Measurements from ENCODE around the gene TMTC2.

TMTC2 gene

DNA sequence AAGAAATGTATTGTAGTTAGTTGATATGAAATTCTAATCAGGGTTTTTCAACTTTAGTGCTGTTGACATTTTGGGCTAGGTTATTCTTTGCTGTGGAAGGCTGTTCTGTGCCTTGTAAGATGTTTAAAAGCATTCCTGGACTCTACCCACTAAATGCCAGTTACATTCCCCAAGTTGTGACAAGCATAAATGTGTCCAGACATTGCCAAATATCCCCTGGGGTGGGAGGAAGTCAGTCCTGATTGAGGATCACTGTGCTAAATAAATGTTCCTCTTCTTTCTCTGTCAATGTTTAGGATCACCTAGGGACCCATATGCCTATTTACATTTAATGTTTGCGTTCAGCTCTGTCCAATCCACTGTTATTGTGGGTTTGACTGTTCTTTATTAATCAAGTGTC is 268.3 kb downstream of the TMTC2 start:
- Histone ChIP-seq H3K4me3 (ENCODE audit: low read length) (no peak overlapping the region), H3K36me3 (ENCODE audit: insufficient read depth, low read length) (no peaks in the 10 kb centered on the region), H3K4me1 (ENCODE audit: insufficient read depth, low read length) (peaks cover 6% of the 10 kb centered on the region), H2AFZ (ENCODE audit: low read depth, low read length) (no peak overlapping the region), H3K9me3 (ENCODE audit: low read length) (no peaks in the 10 kb centered on the region), H3K27me3 (ENCODE audit: insufficient read depth, low read length) (no peaks in the 10 kb centered on the region)

DNA sequence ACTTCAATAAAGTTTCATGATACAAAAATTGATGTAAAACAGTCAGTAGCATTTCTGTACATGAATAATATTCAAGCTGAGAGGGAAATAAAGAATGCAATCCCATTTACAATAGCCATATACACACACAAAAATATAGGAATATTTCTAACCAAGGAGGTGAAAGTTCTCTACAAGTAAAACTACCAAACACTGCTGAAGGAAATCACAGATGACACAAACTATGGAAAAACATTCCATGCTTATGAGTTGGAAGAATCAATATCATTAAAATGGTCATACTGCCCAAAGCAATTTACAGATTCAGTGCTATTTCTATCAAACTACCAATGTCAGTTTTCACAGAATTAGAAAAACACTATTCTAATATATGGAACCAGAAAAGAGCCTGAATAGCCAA is 272.3 kb downstream of the TMTC2 start:
- Histone ChIP-seq H3K4me1 (ENCODE audit: insufficient read depth, low read length) (peaks cover 9% of the 10 kb centered on the region), H3K27me3 (ENCODE audit: insufficient read depth, low read length) (no peaks in the 10 kb centered on the region)

GRCh38 chr12:82959821-82960220 is 273.1 kb downstream of the TMTC2 start:
- no peaks in the 10 kb centered on the region for H3K36me3 ChIP-seq (ENCODE audit: insufficient read depth, low read length)
- H3K27me3 ChIP-seq (ENCODE audit: insufficient read depth, low read length), result no peaks in the 10 kb centered on the region
- no peaks in the 10 kb centered on the region for H3K9me3 ChIP-seq (ENCODE audit: low read length)
- H3K4me1 ChIP-seq (ENCODE audit: insufficient read depth, low read length), result peaks cover 12% of the 10 kb centered on the region
- H3K4me3 ChIP-seq (ENCODE audit: low read length), result no peak overlapping the region
- no peak overlapping the region for H2AFZ ChIP-seq (ENCODE audit: low read depth, low read length)

More for the DNA sequence above, 272.3 kb downstream of the TMTC2 start:
- H3K36me3 ChIP-seq (ENCODE audit: insufficient read depth, low read length), result no peaks in the 10 kb centered on the region
- H2AFZ ChIP-seq (ENCODE audit: low read depth, low read length), result no peak overlapping the region
- H3K4me3 ChIP-seq (ENCODE audit: low read length), result no peak overlapping the region
- no peaks in the 10 kb centered on the region for H3K9me3 ChIP-seq (ENCODE audit: low read length)

DNA sequence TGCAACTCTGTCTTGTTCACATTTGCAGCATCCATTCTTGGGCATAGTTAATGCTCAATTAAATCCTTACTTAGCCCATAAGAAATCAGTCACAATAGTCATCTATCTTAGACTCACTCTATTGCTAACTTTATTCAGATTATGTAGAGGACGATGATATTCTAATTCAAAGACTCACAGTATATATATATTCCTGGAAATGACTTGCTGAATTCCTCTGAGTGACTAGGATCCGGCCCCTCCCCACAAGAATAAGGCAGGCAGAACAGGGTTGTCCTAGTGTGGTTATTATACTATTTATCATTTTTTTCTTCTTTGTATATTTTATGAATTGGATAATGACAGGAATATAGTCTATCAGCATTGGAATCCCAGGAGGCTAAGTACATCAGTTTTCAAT is 275.1 kb downstream of the TMTC2 start:
- Histone ChIP-seq H3K36me3 (ENCODE audit: insufficient read depth, low read length) (peaks cover 6% of the 10 kb centered on the region), H3K4me3 (ENCODE audit: low read length) (no peak overlapping the region), H3K4me1 (ENCODE audit: insufficient read depth, low read length) (peaks cover 10% of the 10 kb centered on the region), H3K9me3 (ENCODE audit: low read length) (no peaks in the 10 kb centered on the region), H3K27me3 (ENCODE audit: insufficient read depth, low read length) (no peaks in the 10 kb centered on the region), H2AFZ (ENCODE audit: low read depth, low read length) (no peak overlapping the region)

- H2AFZ ChIP-seq (ENCODE audit: low read depth, low read length), result no peak overlapping the region
- peaks cover 15% of the 10 kb centered on the region for H3K36me3 ChIP-seq (ENCODE audit: insufficient read depth, low read length)
- no peaks in the 10 kb centered on the region for H3K27me3 ChIP-seq (ENCODE audit: insufficient read depth, low read length)
- H3K4me3 ChIP-seq (ENCODE audit: low read length), result no peak overlapping the region
- peaks cover 10% of the 10 kb centered on the region for H3K4me1 ChIP-seq (ENCODE audit: insufficient read depth, low read length)
- H3K9me3 ChIP-seq (ENCODE audit: low read length), result no peaks in the 10 kb centered on the region
Observed at GRCh38 chr12:82963956-82964355, 277.2 kb downstream of the TMTC2 start.

DNA sequence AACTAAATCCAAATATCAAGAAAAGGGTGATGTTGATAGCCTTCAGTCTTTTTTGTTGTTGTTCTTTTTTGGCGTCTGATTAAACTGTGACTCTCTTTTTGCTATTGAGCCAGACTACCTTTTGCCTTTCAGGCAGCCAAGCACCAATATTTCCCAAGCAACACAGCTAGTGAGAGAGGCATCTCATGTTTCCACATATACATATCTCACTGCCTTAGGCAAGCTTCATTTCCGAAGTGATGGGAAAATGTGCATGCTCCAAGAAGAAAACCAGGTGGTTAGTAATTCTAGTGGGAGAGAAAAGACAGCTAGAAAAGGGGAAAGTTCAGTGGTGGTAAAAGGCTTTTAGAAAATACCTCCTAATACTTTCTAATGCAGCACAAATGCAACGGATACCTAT is 277.7 kb downstream of the TMTC2 start:
- Histone ChIP-seq H3K4me3 (ENCODE audit: low read length) (no peak overlapping the region), H2AFZ (ENCODE audit: low read depth, low read length) (no peak overlapping the region), H3K27me3 (ENCODE audit: insufficient read depth, low read length) (no peaks in the 10 kb centered on the region), H3K9me3 (ENCODE audit: low read length) (no peaks in the 10 kb centered on the region), H3K4me1 (ENCODE audit: insufficient read depth, low read length) (peaks cover 10% of the 10 kb centered on the region), H3K36me3 (ENCODE audit: insufficient read depth, low read length) (peaks cover 15% of the 10 kb centered on the region)

DNA sequence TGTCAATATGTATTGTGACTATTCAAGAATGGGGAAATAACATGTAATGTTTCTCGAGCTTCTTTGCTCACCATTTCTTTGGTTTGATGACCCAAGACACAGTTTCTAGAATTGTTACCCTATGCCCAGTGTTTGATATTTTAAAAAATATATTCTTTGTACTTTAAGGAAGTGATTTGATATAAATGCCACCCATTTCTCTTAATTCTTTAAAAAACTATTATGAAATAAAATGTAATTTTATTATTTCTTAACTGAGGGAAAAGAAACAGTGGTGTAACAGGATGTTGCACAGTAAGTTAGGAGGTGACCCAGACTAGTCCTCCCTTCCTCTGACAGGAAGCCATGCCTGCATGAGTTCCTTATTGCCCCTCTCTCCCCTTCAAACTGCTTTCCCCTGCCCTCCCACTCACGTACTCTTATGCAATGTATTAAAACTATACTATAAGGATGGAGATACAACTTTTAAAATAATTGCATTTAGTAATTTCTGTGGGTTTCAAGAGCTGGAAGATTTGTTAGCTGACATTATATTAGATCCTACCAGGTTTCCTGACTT is 279.4 kb downstream of the TMTC2 start:
- Histone ChIP-seq H3K27me3 (ENCODE audit: insufficient read depth, low read length) (no peaks in the 10 kb centered on the region), H3K4me1 (ENCODE audit: insufficient read depth, low read length) (peaks cover 10% of the 10 kb centered on the region), H2AFZ (ENCODE audit: low read depth, low read length) (no peak overlapping the region), H3K4me3 (ENCODE audit: low read length) (no peak overlapping the region), H3K36me3 (ENCODE audit: insufficient read depth, low read length) (peaks cover 16% of the 10 kb centered on the region), H3K9me3 (ENCODE audit: low read length) (no peaks in the 10 kb centered on the region)

- H3K27me3 ChIP-seq (ENCODE audit: insufficient read depth, low read length), result no peaks in the 10 kb centered on the region
- H3K9me3 ChIP-seq (ENCODE audit: low read length), result no peaks in the 10 kb centered on the region
- H3K4me3 ChIP-seq (ENCODE audit: low read length), result no peak overlapping the region
- H2AFZ ChIP-seq (ENCODE audit: low read depth, low read length), result no peak overlapping the region
- peaks cover 16% of the 10 kb centered on the region for H3K36me3 ChIP-seq (ENCODE audit: insufficient read depth, low read length)
- H3K4me1 ChIP-seq (ENCODE audit: insufficient read depth, low read length), result peaks cover 9% of the 10 kb centered on the region
Observed at GRCh38 chr12:82968631-82969367, 282.1 kb downstream of the TMTC2 start.

- peaks cover 14% of the 10 kb centered on the region for H3K36me3 ChIP-seq (ENCODE audit: insufficient read depth, low read length)
- H3K9me3 ChIP-seq (ENCODE audit: low read length), result no peaks in the 10 kb centered on the region
- H2AFZ ChIP-seq (ENCODE audit: low read depth, low read length), result no peak overlapping the region
- no peaks in the 10 kb centered on the region for H3K27me3 ChIP-seq (ENCODE audit: insufficient read depth, low read length)
- H3K4me3 ChIP-seq (ENCODE audit: low read length), result no peak overlapping the region
- H3K4me1 ChIP-seq (ENCODE audit: insufficient read depth, low read length), result no peaks in the 10 kb centered on the region
Observed at GRCh38 chr12:82970614-82971013, 283.9 kb downstream of the TMTC2 start.

- no peaks in the 10 kb centered on the region for H3K27me3 ChIP-seq (ENCODE audit: insufficient read depth, low read length)
- no peak overlapping the region for H2AFZ ChIP-seq (ENCODE audit: low read depth, low read length)
- H3K4me3 ChIP-seq (ENCODE audit: low read length), result no peak overlapping the region
- H3K9me3 ChIP-seq (ENCODE audit: low read length), result no peaks in the 10 kb centered on the region
- H3K4me1 ChIP-seq (ENCODE audit: insufficient read depth, low read length), result no peaks in the 10 kb centered on the region
- peaks cover 12% of the 10 kb centered on the region for H3K36me3 ChIP-seq (ENCODE audit: insufficient read depth, low read length)
Observed at GRCh38 chr12:82971584-82971983, 284.9 kb downstream of the TMTC2 start.

- H3K36me3 ChIP-seq (ENCODE audit: insufficient read depth, low read length), result peaks cover 5% of the 10 kb centered on the region
Observed at GRCh38 chr12:82972624-82973023, 285.9 kb downstream of the TMTC2 start.

GRCh38 chr12:82973592-82973991 is 286.9 kb downstream of the TMTC2 start:
- no peaks in the 10 kb centered on the region for H3K4me1 ChIP-seq (ENCODE audit: insufficient read depth, low read length)
- no peak overlapping the region for H3K4me3 ChIP-seq (ENCODE audit: low read length)
- H3K27me3 ChIP-seq (ENCODE audit: insufficient read depth, low read length), result no peaks in the 10 kb centered on the region
- H2AFZ ChIP-seq (ENCODE audit: low read depth, low read length), result no peak overlapping the region
- peaks cover 1% of the 10 kb centered on the region for H3K36me3 ChIP-seq (ENCODE audit: insufficient read depth, low read length)
- H3K9me3 ChIP-seq (ENCODE audit: low read length), result no peaks in the 10 kb centered on the region

More at GRCh38 chr12:82972624-82973023, 285.9 kb downstream of the TMTC2 start:
- Histone ChIP-seq H3K9me3 (ENCODE audit: low read length) (no peaks in the 10 kb centered on the region), H2AFZ (ENCODE audit: low read depth, low read length) (no peak overlapping the region), H3K4me1 (ENCODE audit: insufficient read depth, low read length) (no peaks in the 10 kb centered on the region), H3K4me3 (ENCODE audit: low read length) (no peak overlapping the region), H3K27me3 (ENCODE audit: insufficient read depth, low read length) (no peaks in the 10 kb centered on the region)

DNA sequence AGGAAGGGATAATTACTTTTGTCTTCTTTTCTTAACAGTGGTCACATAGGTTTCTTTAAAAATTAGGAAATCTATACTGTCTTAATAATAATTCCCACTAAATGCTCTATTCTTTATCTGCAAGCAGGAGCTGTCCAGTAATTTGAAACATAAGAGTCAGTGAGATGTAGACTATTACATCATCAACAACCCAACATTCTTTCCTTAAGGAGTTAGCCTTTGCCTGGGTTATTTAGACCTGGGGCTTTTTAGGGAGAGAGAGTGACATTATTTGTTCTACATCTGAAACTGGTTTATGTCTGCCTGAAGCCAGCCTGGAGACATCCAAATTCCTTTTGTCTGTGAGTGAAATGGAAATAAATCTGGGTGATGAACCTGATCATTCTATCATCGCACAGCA is 294.4 kb downstream of the TMTC2 start:
- Histone ChIP-seq H3K4me1 (ENCODE audit: insufficient read depth, low read length) (no peaks in the 10 kb centered on the region), H3K27me3 (ENCODE audit: insufficient read depth, low read length) (no peaks in the 10 kb centered on the region), H3K9me3 (ENCODE audit: low read length) (no peaks in the 10 kb centered on the region), H3K36me3 (ENCODE audit: insufficient read depth, low read length) (peaks cover 9% of the 10 kb centered on the region), H2AFZ (ENCODE audit: low read depth, low read length) (no peak overlapping the region), H3K4me3 (ENCODE audit: low read length) (no peak overlapping the region)

GRCh38 chr12:82994117-82994516 is 307.4 kb downstream of the TMTC2 start:
- Histone ChIP-seq H2AFZ (ENCODE audit: low read depth, low read length) (no peak overlapping the region), H3K4me1 (ENCODE audit: insufficient read depth, low read length) (peaks cover 11% of the 10 kb centered on the region), H3K36me3 (ENCODE audit: insufficient read depth, low read length) (peaks cover 18% of the 10 kb centered on the region), H3K4me3 (ENCODE audit: low read length) (no peak overlapping the region), H3K27me3 (ENCODE audit: insufficient read depth, low read length) (no peaks in the 10 kb centered on the region), H3K9me3 (ENCODE audit: low read length) (peaks cover under 1% of the 10 kb centered on the region)

All from neuron (in vitro differentiated cells).